GM12878 (cell line): ENCODE measurements around the gene DNAI7. TPM values are rescaled to one million over a fixed set of nuclear protein-coding genes. Genes with fewer than 3 reads are reported as not detected.

Experiments used
- ATF2 ChIP-seq: IDR thresholded peaks from 2 replicates; pipeline ENCODE4 v1.6.1; 2012; ENCODE audit warnings: low read length, inconsistent platforms
- BCL11A ChIP-seq: IDR thresholded peaks from 2 replicates; pipeline ENCODE4 v1.6.1; 2011; ENCODE audit warnings: low read depth, low read length
- CBFB ChIP-seq: IDR thresholded peaks from 2 replicates; pipeline ENCODE4 v1.6.1; 2016; ENCODE audit warnings: antibody characterized with exemption, low read depth
- CHD2 ChIP-seq: IDR thresholded peaks from 2 replicates; pipeline ENCODE4 v1.6.1; 2011; ENCODE audit warnings: low read depth, low read length, improper control_type of control experiment, borderline replicate concordance
- ESRRA ChIP-seq: IDR thresholded peaks from 2 replicates; pipeline ENCODE4 v1.6.1; 2012; ENCODE audit warnings: mild to moderate bottlenecking, low read length, improper control_type of control experiment
- ETV6 ChIP-seq, 2 experiments: fragments of 450-650 bp in 1 of 2; IDR thresholded peaks in 1 of 2; conservative IDR thresholded peaks in 1 of 2; 2 replicates each; pipeline ENCODE4 v1.6.1; 2014; ENCODE audit warnings: antibody characterized with exemption in 1 of 2, borderline replicate concordance in 1 of 2, low read depth in 1 of 2, mild to moderate bottlenecking in 1 of 2, moderate library complexity in 1 of 2
- FOS ChIP-seq: IDR thresholded peaks from 3 replicates; pipeline ENCODE4 v1.6.1; 2011; ENCODE audit warnings: borderline replicate concordance; ENCODE audit not compliant: insufficient read length; ENCODE audit errors: extremely low read depth
- FOXM1 ChIP-seq: IDR thresholded peaks from 2 replicates; pipeline ENCODE4 v1.6.1; 2012; ENCODE audit warnings: low read depth, mild to moderate bottlenecking, inconsistent platforms, low read length, moderate library complexity
- HDGF ChIP-seq: fragments of 450-650 bp; IDR thresholded peaks from 2 replicates; pipeline ENCODE4 v1.6.1; 2016; ENCODE audit warnings: antibody characterized with exemption
- MEF2A ChIP-seq: IDR thresholded peaks from 2 replicates; pipeline ENCODE4 v1.6.1; 2011; ENCODE audit warnings: low read depth, mild to moderate bottlenecking, low read length, moderate library complexity; ENCODE audit not compliant: insufficient read depth
- PAX5 ChIP-seq: IDR thresholded peaks from 2 replicates; pipeline ENCODE4 v1.6.1; 2011; ENCODE audit warnings: low read depth, low read length, borderline replicate concordance
- RAD51 ChIP-seq: fragments of 450-650 bp; IDR thresholded peaks from 2 replicates; pipeline ENCODE4 v1.6.1; 2016; ENCODE audit warnings: moderate library complexity, mild to moderate bottlenecking, inconsistent platforms
- SUZ12 ChIP-seq: fragments of 200-600 bp; sonication (generic); IDR thresholded peaks from one replicate; pipeline ENCODE4 v1.6.1; 2018; ENCODE audit warnings: antibody characterized with exemption, mild to moderate bottlenecking; ENCODE audit not compliant: unreplicated experiment
- ZNF274 ChIP-seq: IDR thresholded peaks from one replicate; pipeline ENCODE4 v1.8.0; 2011; ENCODE audit not compliant: insufficient read length, insufficient read depth
- ZNF592 ChIP-seq: fragments of 450-650 bp; IDR thresholded peaks from 2 replicates; pipeline ENCODE4 v1.6.1; 2017; ENCODE audit warnings: mild to moderate bottlenecking, moderate library complexity
- polyA plus RNA-seq, 11 experiments: library from polyadenylated mRNA; depleted of rRNA in 4 of 11; unstranded in 6 of 11; stranded (reverse) in 5 of 11; fragments of >200 nt; fragmentation: Nextera tagmentation in 4 of 11; fragmentation: Illumina TruSeq in 1 of 11; extraction: Ambion mirVana in 4 of 11; extraction: Trizol in 1 of 11; gene quantifications; 1 replicate in 1 of 11; 2 replicates in 10 of 11; pipeline versions ENCODE4 v1.2.1 to v1.2.3, GENCODE V29; 2011 to 2016; ENCODE audit warnings: inconsistent platforms in 2 of 11, missing spikeins in 2 of 11, low read depth in 1 of 11
- total RNA-seq, 4 experiments: library from RNA; depleted of rRNA in 3 of 4; stranded (reverse); fragments of >200 nt in 3 of 4; fragmentation: Illumina TruSeq in 1 of 4; extraction: Trizol in 1 of 4; gene quantifications; 2 replicates each; pipeline versions ENCODE4 v1.2.1 to v1.2.3, GENCODE V29; 2013 to 2021
- TF ChIP-seq, protein P1 (sequence below): fragments of 450-650 bp; formaldehyde crosslinking; IDR thresholded peaks from 2 replicates; pipeline ENCODE4 v1.5.0; 2022; ENCODE audit warnings: mild to moderate bottlenecking, missing genetic modification characterization
- TF ChIP-seq, protein P2 (sequence below): fragments of 450-650 bp; IDR thresholded peaks from 2 replicates; pipeline ENCODE4 v1.6.1; 2016; ENCODE audit warnings: mild to moderate bottlenecking, moderate library complexity, borderline replicate concordance

DNAI7 gene
- total and polyA plus RNA-seq, 10 of the 15 experiments (the other 5 are each of a cell fraction or from before 2014, with no cell fraction given) = 0.05 to 0.48 (median 0.13) TPM; not detected in 4

DNA sequence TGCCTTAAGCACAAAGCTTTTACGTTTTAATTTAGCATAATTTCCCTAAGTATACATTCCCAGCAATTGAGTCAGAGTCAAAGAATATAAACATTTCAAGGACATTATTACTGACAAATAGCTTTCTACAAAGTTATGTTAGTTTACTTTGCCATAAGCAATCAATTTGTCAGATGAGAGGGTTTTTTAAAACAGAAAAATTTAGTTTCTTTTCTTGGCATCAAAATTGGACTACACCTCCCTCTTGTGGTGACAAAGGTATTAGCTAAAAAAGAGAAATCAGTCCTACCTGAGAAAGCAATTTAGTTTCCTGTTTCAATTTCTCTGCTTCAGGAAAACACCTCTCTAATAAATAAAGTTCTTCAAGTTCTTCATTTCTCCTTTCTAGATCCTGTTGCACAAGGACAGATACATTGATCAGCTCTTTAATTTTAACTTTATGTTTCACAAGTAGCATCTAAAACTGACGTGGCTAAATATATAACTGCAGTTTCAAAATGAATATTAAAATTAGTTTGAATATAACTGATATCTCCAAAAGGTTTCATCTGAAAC, 39.9 kb downstream of the DNAI7 start (continued):
- TF ChIP-seq, protein P1, sequence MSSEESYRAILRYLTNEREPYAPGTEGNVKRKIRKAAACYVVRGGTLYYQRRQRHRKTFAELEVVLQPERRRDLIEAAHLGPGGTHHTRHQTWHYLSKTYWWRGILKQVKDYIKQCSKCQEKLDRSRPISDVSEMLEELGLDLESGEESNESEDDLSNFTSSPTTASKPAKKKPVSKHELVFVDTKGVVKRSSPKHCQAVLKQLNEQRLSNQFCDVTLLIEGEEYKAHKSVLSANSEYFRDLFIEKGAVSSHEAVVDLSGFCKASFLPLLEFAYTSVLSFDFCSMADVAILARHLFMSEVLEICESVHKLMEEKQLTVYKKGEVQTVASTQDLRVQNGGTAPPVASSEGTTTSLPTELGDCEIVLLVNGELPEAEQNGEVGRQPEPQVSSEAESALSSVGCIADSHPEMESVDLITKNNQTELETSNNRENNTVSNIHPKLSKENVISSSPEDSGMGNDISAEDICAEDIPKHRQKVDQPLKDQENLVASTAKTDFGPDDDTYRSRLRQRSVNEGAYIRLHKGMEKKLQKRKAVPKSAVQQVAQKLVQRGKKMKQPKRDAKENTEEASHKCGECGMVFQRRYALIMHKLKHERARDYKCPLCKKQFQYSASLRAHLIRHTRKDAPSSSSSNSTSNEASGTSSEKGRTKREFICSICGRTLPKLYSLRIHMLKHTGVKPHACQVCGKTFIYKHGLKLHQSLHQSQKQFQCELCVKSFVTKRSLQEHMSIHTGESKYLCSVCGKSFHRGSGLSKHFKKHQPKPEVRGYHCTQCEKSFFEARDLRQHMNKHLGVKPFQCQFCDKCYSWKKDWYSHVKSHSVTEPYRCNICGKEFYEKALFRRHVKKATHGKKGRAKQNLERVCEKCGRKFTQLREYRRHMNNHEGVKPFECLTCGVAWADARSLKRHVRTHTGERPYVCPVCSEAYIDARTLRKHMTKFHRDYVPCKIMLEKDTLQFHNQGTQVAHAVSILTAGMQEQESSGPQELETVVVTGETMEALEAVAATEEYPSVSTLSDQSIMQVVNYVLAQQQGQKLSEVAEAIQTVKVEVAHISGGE (CRISPR knock-in tag) = no peak
- TF ChIP-seq ZNF274 = no peak
- TF ChIP-seq, protein P2, sequence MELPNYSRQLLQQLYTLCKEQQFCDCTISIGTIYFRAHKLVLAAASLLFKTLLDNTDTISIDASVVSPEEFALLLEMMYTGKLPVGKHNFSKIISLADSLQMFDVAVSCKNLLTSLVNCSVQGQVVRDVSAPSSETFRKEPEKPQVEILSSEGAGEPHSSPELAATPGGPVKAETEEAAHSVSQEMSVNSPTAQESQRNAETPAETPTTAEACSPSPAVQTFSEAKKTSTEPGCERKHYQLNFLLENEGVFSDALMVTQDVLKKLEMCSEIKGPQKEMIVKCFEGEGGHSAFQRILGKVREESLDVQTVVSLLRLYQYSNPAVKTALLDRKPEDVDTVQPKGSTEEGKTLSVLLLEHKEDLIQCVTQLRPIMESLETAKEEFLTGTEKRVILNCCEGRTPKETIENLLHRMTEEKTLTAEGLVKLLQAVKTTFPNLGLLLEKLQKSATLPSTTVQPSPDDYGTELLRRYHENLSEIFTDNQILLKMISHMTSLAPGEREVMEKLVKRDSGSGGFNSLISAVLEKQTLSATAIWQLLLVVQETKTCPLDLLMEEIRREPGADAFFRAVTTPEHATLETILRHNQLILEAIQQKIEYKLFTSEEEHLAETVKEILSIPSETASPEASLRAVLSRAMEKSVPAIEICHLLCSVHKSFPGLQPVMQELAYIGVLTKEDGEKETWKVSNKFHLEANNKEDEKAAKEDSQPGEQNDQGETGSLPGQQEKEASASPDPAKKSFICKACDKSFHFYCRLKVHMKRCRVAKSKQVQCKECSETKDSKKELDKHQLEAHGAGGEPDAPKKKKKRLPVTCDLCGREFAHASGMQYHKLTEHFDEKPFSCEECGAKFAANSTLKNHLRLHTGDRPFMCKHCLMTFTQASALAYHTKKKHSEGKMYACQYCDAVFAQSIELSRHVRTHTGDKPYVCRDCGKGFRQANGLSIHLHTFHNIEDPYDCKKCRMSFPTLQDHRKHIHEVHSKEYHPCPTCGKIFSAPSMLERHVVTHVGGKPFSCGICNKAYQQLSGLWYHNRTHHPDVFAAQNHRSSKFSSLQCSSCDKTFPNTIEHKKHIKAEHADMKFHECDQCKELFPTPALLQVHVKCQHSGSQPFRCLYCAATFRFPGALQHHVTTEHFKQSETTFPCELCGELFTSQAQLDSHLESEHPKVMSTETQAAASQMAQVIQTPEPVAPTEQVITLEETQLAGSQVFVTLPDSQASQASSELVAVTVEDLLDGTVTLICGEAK = peak; percentile 54; the same call in 1 of the 2 replicates
- no peak for TF ChIP-seq CBFB
- TF ChIP-seq MEF2A = 0 out of 2 replicates have a peak, but pooled peaks have one; percentile 69
- TF ChIP-seq RAD51 = no peak
- peak in 1 of 2 experiments; percentile 72; a peak in 1 of 4 replicates for TF ChIP-seq ETV6 (conservative IDR thresholded peaks at IDR 0.05 in 1 of 2, IDR thresholded peaks at IDR 0.05 in 1 of 2; ENCODE audit: borderline replicate concordance in 1 of 2, low read depth in 1 of 2)
- TF ChIP-seq FOS = no peak
- TF ChIP-seq SUZ12 = no peak
- TF ChIP-seq FOXM1 = peak; percentile 37; the same call in 1 of the 2 replicates
- TF ChIP-seq PAX5 = no peak
- no peak for TF ChIP-seq HDGF
- peak; percentile 70 for TF ChIP-seq ATF2
- TF ChIP-seq ESRRA = no peak
- TF ChIP-seq ZNF592 = no peak
- no peak for TF ChIP-seq CHD2
- TF ChIP-seq BCL11A = no peak
